BLaER1 (cell line): Measurements from ENCODE around the gene SP7.

ENCODE experiments used
- H3K27ac ChIP-seq: shearing (Covaris generic); formaldehyde crosslinking; 2 replicates; pipeline ENCODE4 v1.8.1; 2022
- H3K27me3 ChIP-seq: shearing (Covaris generic); formaldehyde crosslinking; 2 replicates; pipeline ENCODE4 v1.8.1; 2022
- H3K36me3 ChIP-seq: shearing (Covaris generic); formaldehyde crosslinking; 2 replicates; pipeline ENCODE4 v1.8.1; 2022
- H3K4me1 ChIP-seq: shearing (Covaris generic); formaldehyde crosslinking; 2 replicates; pipeline ENCODE4 v1.8.1; 2022
- H3K4me2 ChIP-seq: shearing (Covaris generic); formaldehyde crosslinking; 2 replicates; pipeline ENCODE4 v1.8.1; 2022
- H3K4me3 ChIP-seq: shearing (Covaris generic); formaldehyde crosslinking; 2 replicates; pipeline ENCODE4 v1.8.1; 2022
- H3K9ac ChIP-seq: shearing (Covaris generic); formaldehyde crosslinking; 2 replicates; pipeline ENCODE4 v1.8.1; 2022
- H3K9me3 ChIP-seq: shearing (Covaris generic); formaldehyde crosslinking; 2 replicates; pipeline ENCODE4 v1.8.1; 2022
- H4K20me1 ChIP-seq: shearing (Covaris generic); formaldehyde crosslinking; 2 replicates; pipeline ENCODE4 v1.8.1; 2022
- Cebpa-rat ChIP-seq: shearing (Covaris generic); IDR thresholded peaks from 2 replicates; pipeline ENCODE4 v1.8.1; 2022

The SP7 gene

DNA sequence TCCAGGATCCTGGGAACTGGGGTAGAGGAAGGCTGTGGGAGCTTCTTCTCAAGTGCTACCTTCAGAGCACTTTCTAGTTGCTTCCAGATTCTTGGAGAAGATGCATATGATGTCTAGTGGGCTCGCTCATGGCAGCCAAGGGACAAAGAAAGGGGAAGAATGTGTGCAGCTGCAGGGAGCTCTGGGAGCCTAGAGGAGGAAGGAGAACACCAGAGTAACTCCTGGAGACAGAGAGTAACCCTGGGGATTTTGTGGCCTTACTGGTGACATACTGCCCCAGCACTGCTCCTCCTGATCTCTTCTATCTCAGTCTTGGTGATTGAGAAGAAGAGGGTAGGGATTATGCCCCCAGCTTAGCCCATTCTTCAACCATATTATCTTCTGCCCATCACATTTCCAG is 10.3 kb upstream of the SP7 start:
- no peaks in the 10 kb centered on the region for H3K9me3 ChIP-seq
- peak overlapping the region; percentile 78 for H3K27ac ChIP-seq
- H3K4me1 ChIP-seq: peaks cover 34% of the 10 kb centered on the region
- no peaks in the 10 kb centered on the region for H4K20me1 ChIP-seq
- no peak overlapping the region for H3K4me3 ChIP-seq
- 0 out of 2 replicates have a peak overlapping the region, but pooled peaks have one; percentile 76 for H3K9ac ChIP-seq
- TF ChIP-seq Cebpa-rat: no peak
- H3K27me3 ChIP-seq: no peaks in the 10 kb centered on the region
- peak overlapping the region; percentile 97 for H3K4me2 ChIP-seq
- H3K36me3 ChIP-seq: no peaks in the 10 kb centered on the region

DNA sequence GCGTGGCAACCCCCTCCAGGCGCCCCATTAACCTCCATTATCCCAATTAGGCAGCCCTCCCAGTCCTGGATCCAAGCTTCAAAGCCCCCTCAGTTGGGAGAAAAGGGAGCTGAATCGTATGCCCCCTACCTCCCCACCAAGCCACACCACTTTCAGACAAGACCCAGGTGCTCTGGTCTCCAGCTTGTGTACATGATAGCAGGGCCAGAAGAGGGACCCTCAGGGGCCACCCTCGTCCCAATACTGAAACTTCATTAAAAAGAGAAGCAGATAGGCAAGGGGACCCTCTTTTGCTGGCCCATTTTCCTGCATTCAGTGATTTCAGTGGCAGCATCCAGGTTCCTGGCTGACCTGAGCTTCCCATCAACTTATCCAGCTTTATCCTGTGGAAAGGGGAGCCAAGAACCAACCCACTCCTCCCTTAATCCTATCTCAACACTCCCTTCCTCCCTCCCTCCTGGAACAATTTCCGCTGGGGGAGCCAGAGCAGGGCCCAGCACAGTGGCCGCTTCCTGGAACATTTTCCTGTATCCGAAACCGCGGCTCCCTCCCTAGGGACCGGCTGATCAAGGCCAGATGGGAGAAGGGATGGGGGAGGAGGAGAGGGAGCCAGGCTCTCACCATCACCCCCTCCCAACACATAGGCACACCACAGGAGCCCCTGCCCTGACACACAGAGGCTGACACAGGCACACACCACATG is 9.5 kb upstream of the SP7 start:
- Histone ChIP-seq H3K27me3 (no peaks in the 10 kb centered on the region), H4K20me1 (no peaks in the 10 kb centered on the region), H3K4me1 (peaks cover 34% of the 10 kb centered on the region), H3K27ac (peak overlapping the region; percentile 78), H3K9ac (peak overlapping the region; percentile 76; the same call in 1 of the 2 replicates), H3K4me3 (peak overlapping the region; percentile 77), H3K9me3 (no peaks in the 10 kb centered on the region), H3K36me3 (no peaks in the 10 kb centered on the region), H3K4me2 (peak overlapping the region; percentile 97)
- no peak for TF ChIP-seq Cebpa-rat

GRCh38 chr12:53344824-53345485 is 8.8 kb upstream of the SP7 start:
- H3K9ac ChIP-seq: peak overlapping the region; percentile 76
- peak overlapping the region; percentile 78 for H3K27ac ChIP-seq

GRCh38 chr12:53344487-53344823 is 8.3 kb upstream of the SP7 start:
- no peaks in the 10 kb centered on the region for H3K9me3 ChIP-seq
- no peaks in the 10 kb centered on the region for H3K27me3 ChIP-seq
- TF ChIP-seq Cebpa-rat: no peak
- H3K9ac ChIP-seq: peak overlapping the region; percentile 38; the same call in 1 of the 2 replicates
- H3K27ac ChIP-seq: peak overlapping the region; percentile 62
- H3K4me1 ChIP-seq: peaks cover 34% of the 10 kb centered on the region
- H3K4me2 ChIP-seq: peak overlapping the region; percentile 97
- H3K36me3 ChIP-seq: no peaks in the 10 kb centered on the region
- no peaks in the 10 kb centered on the region for H4K20me1 ChIP-seq
- peak overlapping the region; percentile 77 for H3K4me3 ChIP-seq

More at GRCh38 chr12:53344824-53345485, 8.8 kb upstream of the SP7 start:
- H3K9me3 ChIP-seq: no peaks in the 10 kb centered on the region
- peaks cover 34% of the 10 kb centered on the region for H3K4me1 ChIP-seq
- TF ChIP-seq Cebpa-rat: no peak
- H3K4me2 ChIP-seq: peak overlapping the region; percentile 97
- H3K36me3 ChIP-seq: no peaks in the 10 kb centered on the region
- no peaks in the 10 kb centered on the region for H4K20me1 ChIP-seq
- no peaks in the 10 kb centered on the region for H3K27me3 ChIP-seq
- H3K4me3 ChIP-seq: peak overlapping the region; percentile 77

DNA sequence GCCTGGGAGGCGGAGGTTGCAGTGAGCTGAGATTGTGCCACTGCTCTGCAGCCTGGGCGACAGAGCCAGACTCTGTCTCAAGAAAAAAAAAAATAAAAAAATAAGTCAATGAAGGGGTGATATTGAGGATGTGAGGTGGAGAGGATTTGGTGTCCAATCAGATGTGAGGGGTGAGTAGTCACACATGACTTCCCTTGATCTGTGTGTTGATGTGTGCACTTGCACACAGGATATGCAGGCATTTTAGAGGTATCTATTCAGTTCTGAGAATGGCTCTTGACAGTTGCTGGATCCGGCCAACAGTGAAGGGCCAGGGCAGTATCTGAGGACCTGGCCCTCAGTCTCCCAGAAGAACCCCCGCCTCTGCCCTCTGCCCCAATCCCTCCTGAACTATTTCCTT is 7.8 kb upstream of the SP7 start:
- peak overlapping the region; percentile 97 for H3K4me2 ChIP-seq
- H4K20me1 ChIP-seq: no peaks in the 10 kb centered on the region
- no peak for TF ChIP-seq Cebpa-rat
- no peaks in the 10 kb centered on the region for H3K27me3 ChIP-seq
- peak overlapping the region; percentile 62 for H3K27ac ChIP-seq
- H3K36me3 ChIP-seq: no peaks in the 10 kb centered on the region
- no peaks in the 10 kb centered on the region for H3K9me3 ChIP-seq
- H3K4me3 ChIP-seq: peak overlapping the region; percentile 77
- H3K4me1 ChIP-seq: peaks cover 34% of the 10 kb centered on the region
- 0 out of 2 replicates have a peak overlapping the region, but pooled peaks have one; percentile 38 for H3K9ac ChIP-seq

GRCh38 chr12:53343449-53343848 is 7.3 kb upstream of the SP7 start:
- H3K9ac ChIP-seq: no peak overlapping the region
- H3K27ac ChIP-seq: no peak overlapping the region
- no peaks in the 10 kb centered on the region for H3K9me3 ChIP-seq
- H3K36me3 ChIP-seq: no peaks in the 10 kb centered on the region
- H3K27me3 ChIP-seq: peaks cover 3% of the 10 kb centered on the region
- peaks cover 34% of the 10 kb centered on the region for H3K4me1 ChIP-seq
- H3K4me2 ChIP-seq: peak overlapping the region; percentile 97; the same call in 1 of the 2 replicates
- no peak overlapping the region for H3K4me3 ChIP-seq
- H4K20me1 ChIP-seq: no peaks in the 10 kb centered on the region
- no peak for TF ChIP-seq Cebpa-rat

DNA sequence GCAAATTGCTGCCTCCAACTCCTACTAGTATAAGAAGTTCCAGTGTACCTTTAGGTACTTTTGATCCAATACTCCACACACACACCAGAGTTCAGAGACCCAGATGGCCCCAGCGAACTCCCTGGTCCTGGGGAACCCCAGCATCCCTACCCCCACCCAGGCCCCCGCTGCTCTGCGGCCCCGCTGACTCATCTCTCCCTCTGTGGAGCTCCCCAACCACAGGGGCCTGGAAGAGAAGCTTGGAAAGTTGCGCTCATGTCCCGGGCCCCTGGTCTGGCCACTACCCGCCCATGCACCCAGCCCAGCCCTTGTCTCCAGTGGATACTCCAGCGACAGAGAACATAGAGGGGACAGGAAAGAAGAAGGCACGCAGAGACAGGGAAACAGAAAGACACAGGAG is 4.2 kb upstream of the SP7 start:
- Histone ChIP-seq H3K4me3 (no peak overlapping the region), H3K4me2 (no peak overlapping the region), H3K36me3 (no peaks in the 10 kb centered on the region), H4K20me1 (no peaks in the 10 kb centered on the region), H3K9ac (no peak overlapping the region), H3K4me1 (peaks cover 46% of the 10 kb centered on the region), H3K27me3 (peaks cover 33% of the 10 kb centered on the region), H3K27ac (no peak overlapping the region), H3K9me3 (no peaks in the 10 kb centered on the region)
- no peak for TF ChIP-seq Cebpa-rat

- no peak overlapping the region for H3K4me2 ChIP-seq
- H3K9ac ChIP-seq: no peak overlapping the region
These were observed 2.8 kb upstream of the SP7 start for GRCh38 chr12:53338916-53339315.

DNA sequence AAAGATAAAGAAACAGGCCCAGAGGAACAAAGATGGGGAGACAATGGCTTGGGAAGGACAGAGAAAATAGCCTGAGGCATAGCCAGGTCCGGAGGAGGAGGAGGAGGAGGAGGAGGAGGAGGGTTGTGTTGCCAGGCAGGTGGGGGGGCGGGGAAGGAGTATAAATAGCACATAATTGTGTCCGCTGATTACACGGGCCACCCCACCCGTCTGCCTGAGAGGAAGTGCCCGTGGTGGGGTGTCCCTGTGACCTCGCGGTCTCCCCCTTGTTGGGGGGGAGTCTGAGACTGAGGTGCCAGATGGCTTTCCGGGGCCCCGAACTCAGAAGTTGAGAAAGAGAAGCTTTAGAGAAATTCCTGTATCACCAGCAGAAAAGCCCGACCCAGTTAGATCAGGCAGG is 1.9 kb upstream of the SP7 start:
- Histone ChIP-seq H3K27me3 (peaks cover 40% of the 10 kb centered on the region), H3K27ac (no peak overlapping the region), H3K9ac (no peak overlapping the region), H3K4me1 (peaks cover 47% of the 10 kb centered on the region), H3K9me3 (no peaks in the 10 kb centered on the region), H3K4me2 (peak overlapping the region; percentile 30), H4K20me1 (no peaks in the 10 kb centered on the region), H3K4me3 (no peak overlapping the region), H3K36me3 (no peaks in the 10 kb centered on the region)
- TF ChIP-seq Cebpa-rat: no peak

More at GRCh38 chr12:53338916-53339315, 2.8 kb upstream of the SP7 start:
- Histone ChIP-seq H4K20me1 (no peaks in the 10 kb centered on the region), H3K4me3 (no peak overlapping the region), H3K27ac (no peak overlapping the region), H3K9me3 (no peaks in the 10 kb centered on the region), H3K36me3 (no peaks in the 10 kb centered on the region), H3K4me1 (peaks cover 45% of the 10 kb centered on the region), H3K27me3 (peaks cover 39% of the 10 kb centered on the region)
- no peak for TF ChIP-seq Cebpa-rat

- Histone ChIP-seq H3K9ac (no peak overlapping the region), H4K20me1 (no peaks in the 10 kb centered on the region), H3K4me2 (peak overlapping the region; percentile 14; the same call in 1 of the 2 replicates), H3K4me1 (peaks cover 59% of the 10 kb centered on the region), H3K9me3 (no peaks in the 10 kb centered on the region), H3K27ac (no peak overlapping the region), H3K36me3 (no peaks in the 10 kb centered on the region), H3K27me3 (peaks cover 53% of the 10 kb centered on the region), H3K4me3 (no peak overlapping the region)
- TF ChIP-seq Cebpa-rat: no peak
These were observed 1.3 kb downstream of the SP7 start for GRCh38 chr12:53334822-53335221.
